CD4-positive, alpha-beta T cell treated with Interleukin-21 for 1 hour (primary cell): ENCODE data around the gene NUP98.
"Not testable (repeated sequence)": the region's sequence is repeated elsewhere in the genome, so short reads cannot be mapped to it uniquely, and the experiment has no call there.

Source experiments
- DNase-seq: peaks from one replicate; pipeline ENCODE4 v3.0.0-alpha.2; 2020

Gene NUP98

DNA sequence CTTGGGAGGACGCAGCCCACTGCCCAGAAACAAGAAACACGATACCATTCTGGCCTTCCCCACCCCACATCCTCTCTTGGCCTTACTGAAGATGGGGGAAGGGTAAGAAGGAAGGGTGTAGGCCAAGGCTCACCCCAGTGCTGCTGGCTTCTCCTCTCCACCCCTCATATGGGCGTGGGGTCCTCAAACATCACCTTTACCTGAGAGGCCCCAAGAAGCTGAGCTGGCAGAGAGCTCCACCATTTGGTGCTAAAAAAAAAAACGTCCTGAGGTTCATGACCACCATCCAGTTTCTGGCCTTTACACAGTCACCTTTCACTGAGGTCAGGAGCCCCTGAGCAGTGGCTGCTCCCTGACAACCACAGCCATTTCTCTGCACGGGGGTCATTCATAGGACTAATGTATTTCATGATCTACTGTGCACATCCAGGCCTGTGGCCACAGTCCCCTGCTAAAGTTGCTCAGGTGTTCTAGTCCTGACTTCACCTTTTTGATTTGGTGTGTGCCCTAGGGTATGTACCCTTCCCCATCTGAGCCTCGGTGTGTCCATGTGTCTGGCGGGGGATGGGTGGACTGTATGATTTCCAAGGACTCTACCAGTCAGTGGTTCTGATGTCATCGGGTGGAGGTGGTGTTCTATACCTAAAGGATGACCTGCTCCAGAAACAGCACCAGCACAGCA lies 28.3 kb upstream of the NUP98 start:
- DNase-seq = no peak

DNA sequence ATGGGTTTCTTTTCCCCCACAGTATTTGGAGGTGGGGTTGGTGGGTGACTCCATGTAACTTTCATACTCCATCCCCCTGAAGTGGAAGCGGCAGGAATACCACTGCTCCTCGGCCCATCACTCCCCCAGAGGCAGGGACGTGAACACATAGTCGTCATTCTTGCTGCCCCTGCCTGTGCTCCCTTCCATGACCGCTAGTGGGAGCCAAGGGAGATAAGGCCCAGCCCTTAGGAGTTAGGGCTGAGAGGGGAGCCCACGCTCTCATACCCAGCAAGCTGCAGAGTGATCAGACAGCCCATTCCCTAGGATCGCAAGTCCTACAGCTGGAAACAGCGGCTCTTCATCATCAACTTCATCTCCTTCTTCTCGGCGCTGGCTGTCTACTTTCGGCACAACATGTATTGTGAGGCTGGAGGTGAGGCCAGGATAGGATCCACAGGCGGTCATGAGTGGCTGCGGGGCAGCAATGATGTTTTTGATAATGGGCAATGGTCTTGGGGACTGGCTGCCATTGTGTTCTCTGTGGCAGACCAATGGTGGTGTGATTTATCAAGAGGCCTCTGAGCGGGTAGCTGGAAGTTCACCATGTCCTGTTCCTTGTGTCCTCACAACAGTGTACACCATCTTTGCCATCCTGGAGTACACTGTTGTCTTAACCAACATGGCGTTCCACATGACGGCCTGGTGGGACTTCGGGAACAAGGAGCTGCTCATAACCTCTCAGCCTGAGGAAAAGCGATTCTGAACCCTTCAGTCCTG lies 27.5 kb upstream of the NUP98 start:
- peak; percentile 88 for DNase-seq

GRCh38 chr11:3823762-3824506 lies 26.6 kb upstream of the NUP98 start:
- no peak for DNase-seq

DNA sequence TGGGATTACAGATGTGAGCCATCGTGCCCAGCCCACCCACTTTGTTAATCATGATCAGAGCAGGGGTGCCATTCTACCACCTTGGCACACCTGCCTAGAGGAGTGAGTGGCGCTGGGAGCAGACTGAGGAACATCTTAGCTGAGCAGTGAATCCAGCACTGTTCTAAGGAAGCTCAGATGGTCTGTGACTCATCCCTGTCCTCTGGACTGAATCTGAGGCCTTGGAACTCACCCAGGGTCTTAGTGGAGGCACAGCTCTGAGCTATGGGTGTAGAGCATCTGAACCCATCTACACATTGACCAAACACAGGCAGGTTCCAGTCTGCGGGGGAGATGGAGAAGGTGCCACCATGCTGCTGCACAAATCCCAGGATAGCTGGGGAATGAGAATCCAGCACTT lies 25.9 kb upstream of the NUP98 start:
- DNase-seq = no peak

GRCh38 chr11:3822312-3822711 lies 25.0 kb upstream of the NUP98 start:
- no peak for DNase-seq

GRCh38 chr11:3820971-3821370 lies 23.6 kb upstream of the NUP98 start:
- no peak for DNase-seq

GRCh38 chr11:3817181-3817800 lies 19.9 kb upstream of the NUP98 start:
- DNase-seq = no peak

GRCh38 chr11:3816673-3817072 lies 19.3 kb upstream of the NUP98 start:
- no peak for DNase-seq

DNA sequence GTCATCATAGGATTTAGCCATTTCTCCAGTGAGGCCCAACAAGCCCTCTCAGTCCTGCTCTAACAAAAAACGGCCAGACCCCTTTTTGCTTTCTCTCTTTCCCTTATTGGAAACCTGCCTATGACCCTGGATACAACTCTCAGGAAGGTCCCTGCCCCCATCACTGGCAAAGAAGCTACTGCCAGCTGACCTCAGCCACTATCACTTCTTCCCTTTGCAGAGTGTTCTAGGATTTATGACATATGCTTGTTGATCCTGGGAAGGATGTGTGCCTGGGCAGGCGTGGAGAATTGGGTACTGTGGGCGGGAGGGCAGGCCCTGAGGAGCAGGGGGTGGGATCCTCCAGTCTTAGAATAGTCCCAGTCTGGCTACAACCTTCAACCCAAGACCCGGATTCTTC lies 18.5 kb upstream of the NUP98 start:
- no peak for DNase-seq

DNA sequence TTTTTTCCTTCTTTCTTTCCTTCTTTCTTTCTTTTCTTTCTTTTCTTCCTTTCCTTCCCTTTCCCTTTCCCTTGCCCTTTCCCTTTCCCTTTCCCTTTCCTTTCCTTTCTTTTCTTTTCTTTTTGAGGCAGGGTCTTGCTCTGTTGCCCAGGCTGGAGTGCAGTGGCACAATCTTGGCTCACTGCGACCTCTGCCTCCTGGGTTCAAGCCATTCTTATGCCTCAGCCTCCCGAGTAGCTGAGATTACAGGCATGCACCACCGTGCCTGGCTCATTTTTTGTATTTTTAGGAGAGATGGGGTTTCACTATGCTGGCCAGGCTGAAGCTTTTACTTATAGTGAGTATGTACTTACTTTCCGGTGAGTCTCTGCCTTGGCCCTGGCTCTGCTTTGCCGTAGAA lies 17.5 kb upstream of the NUP98 start:
- DNase-seq = not testable (repeated sequence)

DNA sequence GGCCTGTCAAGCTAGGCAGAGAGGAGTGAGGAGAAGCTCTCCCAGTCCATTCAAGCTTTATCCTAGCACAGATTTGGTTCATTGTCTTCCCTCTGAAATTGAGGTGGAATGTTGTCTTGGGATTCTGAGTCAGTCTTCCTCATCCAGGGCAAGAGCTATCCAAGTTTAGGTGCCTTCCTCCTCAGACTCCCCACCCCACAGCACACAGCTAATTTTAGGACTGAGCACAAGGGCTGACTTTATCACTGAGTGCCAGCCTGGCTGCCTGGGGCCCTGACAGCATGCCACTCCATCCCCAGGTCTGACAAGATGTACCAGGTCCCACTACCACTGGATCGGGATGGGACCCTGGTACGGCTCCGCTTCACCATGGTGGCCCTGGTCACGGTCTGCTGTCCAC lies 13.6 kb upstream of the NUP98 start:
- DNase-seq = no peak

- no peak for DNase-seq
These were observed 13.1 kb upstream of the NUP98 start for GRCh38 chr11:3810446-3810845.

DNA sequence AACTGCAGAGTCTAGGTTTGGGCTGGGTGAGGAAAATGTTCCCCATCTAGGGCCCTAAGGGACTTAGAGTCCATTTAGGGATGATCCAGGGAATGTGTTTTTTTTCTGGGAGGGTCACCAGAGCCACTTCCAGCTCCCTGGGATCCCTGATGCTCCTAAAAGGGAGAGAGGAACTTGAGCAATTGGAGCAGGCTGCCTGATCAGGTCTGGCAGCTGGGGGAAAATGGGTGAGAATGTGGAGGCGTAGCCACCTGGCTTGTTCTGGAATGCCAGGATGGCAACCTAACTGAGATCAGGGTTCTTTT lies 12.2 kb upstream of the NUP98 start:
- DNase-seq = no peak

- DNase-seq = peak; percentile 72
These were observed 11.7 kb upstream of the NUP98 start for GRCh38 chr11:3808861-3809623.

GRCh38 chr11:3807909-3808860 lies 10.8 kb upstream of the NUP98 start, which contains the start of gene PGAP2:
Gene PGAP2 (plus strand): TSS chr11:3808560. CDS start chr11:3811260, 2,700 bp downstream.
- DNase-seq = peak; percentile 65

GRCh38 chr11:3803726-3804495 lies 6.6 kb upstream of the NUP98 start:
- DNase-seq = no peak

- DNase-seq = no peak
These were observed 4.8 kb upstream of the NUP98 start for GRCh38 chr11:3802011-3802790.

- DNase-seq = no peak
These were observed 2.5 kb upstream of the NUP98 start for GRCh38 chr11:3799873-3800272.

DNA sequence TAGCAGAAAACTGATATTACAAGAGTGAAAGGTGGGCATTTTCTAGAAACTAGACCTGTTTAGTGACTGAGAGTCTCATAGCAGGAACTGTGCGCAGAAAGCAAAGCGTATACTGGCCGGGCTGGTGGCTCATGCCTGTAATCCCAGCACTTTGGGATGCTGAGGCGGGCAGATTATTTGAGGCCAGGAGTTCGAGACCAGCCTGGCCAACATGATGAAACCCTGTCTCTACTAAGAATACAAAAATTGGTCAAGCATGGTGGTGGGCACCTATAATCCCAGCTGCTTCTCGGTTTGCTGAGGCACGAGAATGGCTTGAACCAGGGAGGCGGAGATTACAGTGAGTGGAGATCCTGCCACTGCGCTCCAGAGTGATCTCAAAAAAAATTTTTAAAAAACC lies 1.8 kb upstream of the NUP98 start:
- DNase-seq = no peak

DNA sequence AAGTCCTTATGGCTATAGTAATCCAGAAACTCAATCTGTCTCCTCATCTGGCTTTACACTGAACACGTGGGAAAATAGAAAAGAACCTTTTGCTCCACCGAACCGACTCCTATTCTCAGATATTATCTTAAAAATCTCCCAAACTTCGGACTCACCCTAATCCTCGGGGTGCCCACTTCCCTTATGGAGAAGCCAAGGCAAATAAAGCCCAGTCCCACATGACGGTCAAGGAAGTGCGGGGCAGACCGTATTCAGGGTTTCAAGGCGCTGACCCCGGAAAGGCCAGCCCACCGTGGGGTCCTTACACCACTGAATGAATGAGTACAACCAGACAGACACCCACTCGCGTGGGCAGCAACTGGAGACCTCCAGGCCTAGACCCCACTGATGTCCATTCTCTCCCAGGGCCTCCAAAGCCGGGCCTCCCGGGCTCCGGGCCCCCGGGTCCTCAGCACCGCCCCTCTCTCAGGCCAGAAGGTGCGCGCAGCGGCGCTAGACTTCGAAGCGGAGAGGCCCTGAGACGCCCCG lies 489 bp downstream of the NUP98 start:
- no peak for DNase-seq
